LHCN-M2 (cell line): ENCODE data around the gene TRAF3IP1. TPM values are rescaled to one million over a fixed set of nuclear protein-coding genes. Genes with fewer than 3 reads are reported as not detected.
"Not testable (repeated sequence)": the region's sequence is repeated elsewhere in the genome, so short reads cannot be mapped to it uniquely, and the experiment has no call there.

Experiments
- DNase-seq: peaks from one replicate; pipeline ENCODE4 v3.0.0-alpha.2; 2012; ENCODE audit warnings: low read depth
- total RNA-seq: library from RNA; depleted of rRNA; stranded (reverse); fragments of >200 nt; gene quantifications from 2 replicates; pipeline ENCODE4 v1.2.3, GENCODE V29; 2014

The TRAF3IP1 gene
- total RNA-seq, 1 experiment from 2014 or later: 8.5 TPM

DNA sequence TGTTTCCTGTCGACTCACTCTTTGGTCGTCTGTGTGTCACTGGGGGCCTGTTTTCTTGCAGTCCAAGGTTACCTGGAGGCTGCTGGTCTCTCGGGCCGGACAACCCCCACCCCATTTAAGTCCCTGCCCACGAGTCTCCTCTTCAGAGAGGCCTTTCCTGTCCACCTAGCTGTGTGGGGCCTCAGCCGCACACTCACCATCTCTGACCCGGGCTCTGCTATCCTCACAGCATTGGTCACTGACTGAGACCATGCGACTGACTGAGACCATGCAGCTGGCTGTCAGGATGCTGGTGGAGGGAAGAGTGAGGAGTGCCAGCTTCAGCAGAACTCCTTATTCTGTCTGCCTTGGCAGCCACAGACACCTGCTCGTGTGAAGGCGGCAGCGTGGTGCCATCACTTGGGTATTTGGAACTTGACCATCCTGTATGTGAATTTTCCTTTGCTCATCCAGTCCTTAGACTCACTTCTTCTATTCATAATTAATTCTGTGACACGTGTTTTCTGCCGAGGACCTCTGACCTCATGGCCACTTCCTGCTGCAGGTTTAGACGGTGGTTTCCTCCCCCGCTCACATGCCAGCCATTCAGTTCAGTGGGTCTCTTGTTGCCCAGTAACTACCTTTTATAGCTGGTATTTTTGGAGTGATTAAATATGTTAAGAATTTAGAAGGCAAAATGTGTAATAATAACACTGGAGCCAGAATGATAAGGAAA is 58.9 kb downstream of the TRAF3IP1 start:
- peak; percentile 81 for DNase-seq

DNA sequence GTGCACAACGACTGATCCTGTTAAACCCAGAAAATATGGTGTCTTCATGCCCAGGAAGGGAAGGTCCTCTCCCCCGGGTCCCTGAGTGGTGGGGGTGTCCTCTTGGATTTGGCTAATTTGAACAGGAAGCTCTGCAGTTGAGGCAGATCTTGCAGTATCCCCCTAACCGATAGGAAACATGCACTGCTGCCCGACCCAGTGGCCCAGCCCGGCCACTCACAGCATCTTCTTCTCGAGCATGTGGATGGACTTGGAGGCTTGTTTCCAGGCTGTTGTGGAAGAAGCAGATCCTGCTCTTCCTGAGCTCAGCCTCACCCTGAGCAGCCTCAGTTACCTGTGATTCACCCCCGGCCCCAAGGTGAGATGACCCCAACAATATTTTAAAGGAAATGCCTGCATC is 60.0 kb downstream of the TRAF3IP1 start:
- DNase-seq: no peak

DNA sequence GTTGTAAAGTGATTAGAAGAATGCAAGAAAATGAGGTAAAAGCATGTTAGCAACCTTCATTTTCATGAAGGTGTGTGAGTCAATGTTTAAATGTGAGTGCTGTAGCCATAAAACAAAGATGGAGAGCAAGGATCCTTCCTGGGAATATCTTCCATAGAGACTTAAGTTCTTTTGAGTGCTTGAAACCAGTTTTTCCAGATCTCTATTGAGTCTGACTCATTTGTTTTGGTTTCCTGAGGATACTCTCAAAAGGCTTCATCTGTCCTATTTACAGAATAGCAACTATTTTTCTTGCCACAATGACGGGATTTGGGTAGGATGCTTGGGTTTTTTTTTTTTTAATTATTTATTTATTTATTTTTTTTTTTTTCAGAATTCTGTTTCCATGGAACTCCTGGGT is 60.5 kb downstream of the TRAF3IP1 start:
- peak; percentile 93 for DNase-seq

GRCh38 chr2:238381341-238382115 is 61.2 kb downstream of the TRAF3IP1 start:
- DNase-seq: no peak

GRCh38 chr2:238382381-238382781 is 62.1 kb downstream of the TRAF3IP1 start:
- no peak for DNase-seq

- no peak for DNase-seq
Observed at GRCh38 chr2:238383135-238383534, 62.8 kb downstream of the TRAF3IP1 start.

DNA sequence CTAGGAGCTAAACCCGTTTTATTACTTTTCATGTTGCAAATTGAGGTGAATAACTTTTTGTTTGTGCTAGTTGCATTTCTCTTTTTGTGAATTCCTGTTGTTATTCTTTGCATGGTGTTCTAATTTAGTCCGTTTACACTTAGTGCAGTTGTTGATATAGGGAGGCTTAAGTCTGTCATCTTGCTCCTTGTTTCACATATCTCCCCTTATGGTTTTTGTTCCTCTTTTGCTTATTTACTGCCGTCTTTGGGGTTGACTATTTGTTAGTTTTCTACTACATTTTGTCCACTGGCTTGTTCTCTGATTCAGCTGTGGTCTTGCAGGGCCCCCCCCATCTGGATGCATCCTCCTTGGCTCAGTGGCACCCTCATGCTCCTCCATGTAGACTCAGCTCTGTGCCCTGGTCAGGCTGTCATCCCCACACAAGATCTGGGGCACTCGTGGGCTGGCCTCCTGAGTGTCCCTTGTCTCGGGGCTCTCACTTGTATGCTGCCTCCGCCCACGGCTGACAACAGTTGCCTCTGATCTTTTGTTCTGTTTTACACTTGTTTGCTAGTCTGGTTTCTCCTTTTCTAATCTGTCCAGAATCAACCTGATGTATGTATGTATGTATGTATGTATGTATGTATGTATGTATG is 63.5 kb downstream of the TRAF3IP1 start:
- no peak for DNase-seq

DNA sequence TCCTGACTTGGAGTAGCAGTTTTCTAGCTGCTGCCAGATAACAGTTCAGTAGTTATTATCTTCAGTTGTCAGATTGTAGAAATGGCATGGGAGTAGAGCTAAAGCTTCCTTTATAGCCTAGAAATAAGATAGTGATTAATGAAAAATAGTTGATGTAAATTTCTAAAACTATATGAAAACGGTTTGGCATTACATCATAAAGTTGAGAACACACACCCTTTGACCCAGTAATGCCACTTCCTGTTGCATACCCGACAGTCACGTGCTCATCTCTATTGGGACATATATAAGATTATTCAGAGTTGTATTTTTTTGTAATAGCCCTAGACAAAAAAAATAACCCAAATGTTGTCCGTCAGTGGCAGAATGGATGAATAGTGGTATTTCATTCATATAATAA is 67.0 kb downstream of the TRAF3IP1 start:
- no peak for DNase-seq

- no peak for DNase-seq
Observed at GRCh38 chr2:238388794-238389193, 68.5 kb downstream of the TRAF3IP1 start.

DNA sequence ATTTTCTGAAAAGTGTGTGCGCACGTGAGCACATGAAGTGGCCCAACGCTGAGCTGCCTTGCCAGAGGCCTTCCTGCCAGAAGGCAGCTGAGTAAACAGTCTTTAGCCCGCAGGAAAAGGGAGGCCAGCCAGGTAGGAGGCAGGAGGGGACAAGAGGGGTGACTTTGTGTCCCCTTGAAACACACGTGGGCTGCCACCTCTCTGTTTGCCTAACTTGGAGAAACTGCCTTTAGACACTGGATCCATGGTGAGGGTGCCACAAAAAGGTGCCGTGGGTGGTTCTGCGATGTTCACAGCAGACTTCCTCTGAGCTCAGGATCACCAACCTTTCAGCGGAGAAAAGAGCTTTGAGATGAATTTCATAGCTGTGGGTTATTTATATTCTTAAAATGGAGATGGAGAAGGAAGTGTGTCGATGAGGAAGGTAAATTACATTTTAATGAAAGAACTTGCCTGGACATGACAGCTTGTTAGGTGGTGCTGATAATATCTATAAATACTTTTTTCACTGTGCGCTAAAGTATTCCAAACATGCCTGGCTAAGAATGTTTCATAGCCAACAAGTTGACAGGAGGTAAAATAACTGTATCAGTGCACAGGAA is 69.8 kb downstream of the TRAF3IP1 start:
- DNase-seq: no peak

DNA sequence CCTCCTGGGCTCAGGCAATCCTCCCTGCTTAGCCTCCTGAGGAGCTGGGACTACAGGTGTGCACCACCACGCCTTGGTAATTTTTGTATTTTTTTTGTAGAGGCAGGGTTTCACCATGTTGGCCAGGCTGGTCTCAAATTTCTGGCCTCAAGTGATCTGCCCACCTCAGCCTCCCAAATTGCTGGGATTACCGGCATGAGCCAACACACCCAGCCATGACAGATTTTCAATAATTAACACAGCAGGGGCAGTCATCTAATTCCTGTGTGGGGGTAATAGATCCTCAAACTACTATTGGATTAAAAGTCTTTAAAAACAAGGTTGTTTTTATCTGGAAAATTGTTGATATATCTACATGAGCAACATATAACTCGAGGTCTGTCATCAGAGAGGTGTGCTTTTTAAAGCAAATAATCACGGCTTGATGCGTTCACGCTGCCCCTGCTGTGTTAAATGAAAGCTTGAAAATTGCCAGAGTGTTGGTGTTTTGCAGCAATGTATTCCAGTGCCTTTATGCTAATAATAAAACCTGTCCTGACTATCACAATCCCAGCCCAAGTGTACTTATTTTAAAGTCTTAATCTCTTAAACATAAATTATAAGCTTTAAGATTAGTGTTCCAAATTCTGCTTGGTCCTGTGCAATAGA is 70.8 kb downstream of the TRAF3IP1 start:
- no peak for DNase-seq

GRCh38 chr2:238396663-238397062 is 76.3 kb downstream of the TRAF3IP1 start:
- DNase-seq: no peak

GRCh38 chr2:238397356-238397755 is 77.0 kb downstream of the TRAF3IP1 start:
- no peak for DNase-seq

- DNase-seq: no peak
Observed at GRCh38 chr2:238398577-238398976, 78.3 kb downstream of the TRAF3IP1 start.

DNA sequence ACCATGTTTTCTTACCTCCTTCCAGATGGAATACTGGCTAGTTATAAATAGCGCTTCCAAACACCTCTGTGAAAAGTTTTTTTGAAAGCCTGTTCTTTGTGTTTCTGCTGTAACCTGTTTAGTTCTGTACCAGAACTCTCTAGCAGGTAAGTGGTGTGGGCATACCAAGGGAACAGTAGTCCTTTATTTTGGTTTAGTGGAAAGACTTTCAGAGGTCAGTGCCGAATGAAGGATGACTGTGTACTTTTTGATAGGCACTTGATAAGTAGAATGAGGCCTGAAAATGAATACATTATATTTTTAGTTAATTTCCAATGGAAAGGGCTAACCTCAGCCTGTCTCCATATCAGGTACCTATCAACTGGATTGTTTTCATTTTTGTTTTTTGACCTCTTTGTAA is 78.8 kb downstream of the TRAF3IP1 start:
- DNase-seq: no peak

GRCh38 chr2:238401551-238401950 is 81.2 kb downstream of the TRAF3IP1 start:
- no peak for DNase-seq

- no peak for DNase-seq
Observed at GRCh38 chr2:238403632-238404405, 83.5 kb downstream of the TRAF3IP1 start.

- DNase-seq: no peak
Observed at GRCh38 chr2:238404406-238405216, 84.3 kb downstream of the TRAF3IP1 start.

DNA sequence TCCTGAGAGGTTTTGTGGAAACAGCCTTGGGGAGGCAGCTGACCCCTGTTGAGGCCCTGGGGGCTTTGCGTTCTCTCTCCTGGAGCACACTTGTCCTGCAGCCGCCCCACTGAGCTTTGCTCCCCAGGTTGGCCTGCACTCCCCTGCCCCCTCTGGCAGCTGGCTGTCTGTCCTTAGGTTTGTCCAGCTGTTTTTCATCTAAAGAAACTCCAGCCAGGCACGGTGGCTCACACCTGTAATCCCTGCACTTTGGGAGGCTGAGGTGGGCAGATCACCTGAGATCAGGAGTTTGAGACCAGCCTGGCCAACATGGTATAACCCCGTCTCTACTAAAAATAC is 84.9 kb downstream of the TRAF3IP1 start:
- DNase-seq: not testable (repeated sequence)
